ENCODE data around the gene HSPA1A.

GRCh38 chr6:31777667-31778050 lies 37.7 kb upstream of the HSPA1A start:
- TF ChIP-seq CTCF (optimal IDR thresholded peaks at IDR 0.05 in 1 of 3, IDR thresholded peaks at IDR 0.05 in 1 of 3, conservative IDR thresholded peaks at IDR 0.05 in 1 of 3; ENCODE audit: extremely low read depth in 1 of 3, insufficient read depth in 2 of 3, low read length in 3 of 3) (no peak), EZH2 (IDR thresholded peaks at IDR 0.05; ENCODE audit: low read length) (no peak)
